ENCODE measurements around the gene SPEG.

SPEG gene

GRCh38 chr2:219484343-219485200, 49.9 kb downstream of the SPEG start:
- no peak for DNase-seq (ENCODE audit: low read depth in 1 of 2, low spot score in 1 of 2)
- H3K4me3 ChIP-seq (replicated peaks; ENCODE audit: insufficient read depth, low read length): no peak overlapping the region

GRCh38 chr2:219485201-219485580, 50.5 kb downstream of the SPEG start:
- H3K4me3 ChIP-seq (replicated peaks; ENCODE audit: insufficient read depth, low read length): no peak overlapping the region
- TF ChIP-seq SPI1 (IDR thresholded peaks at IDR 0.05; ENCODE audit: borderline replicate concordance, low read depth) (no peak), REST (IDR thresholded peaks at IDR 0.05; ENCODE audit: insufficient replicate concordance, low read depth) (no peak), GABPA (IDR thresholded peaks at IDR 0.05; ENCODE audit: low read depth) (no peak), CTCF (IDR thresholded peaks at IDR 0.05; ENCODE audit: insufficient read depth, low read length) (no peak), POLR2AphosphoS5 (IDR thresholded peaks at IDR 0.05; ENCODE audit: low read depth) (no peak)
- no peak overlapping the region for H3K27ac ChIP-seq (replicated peaks)
- no peak for DNase-seq (ENCODE audit: low read depth in 1 of 2, low spot score in 1 of 2)
- H3K27me3 ChIP-seq (ENCODE audit: insufficient read depth, poor library complexity, severe bottlenecking): peaks cover 50% of the 10 kb centered on the region

More at GRCh38 chr2:219484343-219485200, 49.9 kb downstream of the SPEG start:
- Histone ChIP-seq H3K27ac (replicated peaks) (no peak overlapping the region), H3K27me3 (ENCODE audit: insufficient read depth, poor library complexity, severe bottlenecking) (peaks cover 50% of the 10 kb centered on the region)
- TF ChIP-seq GABPA (IDR thresholded peaks at IDR 0.05; ENCODE audit: low read depth) (no peak), SPI1 (IDR thresholded peaks at IDR 0.05; ENCODE audit: borderline replicate concordance, low read depth) (no peak), CTCF (IDR thresholded peaks at IDR 0.05; ENCODE audit: insufficient read depth, low read length) (no peak), REST (IDR thresholded peaks at IDR 0.05; ENCODE audit: insufficient replicate concordance, low read depth) (no peak), POLR2AphosphoS5 (IDR thresholded peaks at IDR 0.05; ENCODE audit: low read depth) (no peak)

GRCh38 chr2:219486380-219486959, 51.8 kb downstream of the SPEG start:
- DNase-seq (ENCODE audit: low read depth in 1 of 2, low spot score in 1 of 2): no peak
- no peak for TF ChIP-seq POLR2AphosphoS5 (IDR thresholded peaks at IDR 0.05; ENCODE audit: low read depth)
- TF ChIP-seq GABPA (IDR thresholded peaks at IDR 0.05; ENCODE audit: low read depth): no peak
- TF ChIP-seq SPI1 (IDR thresholded peaks at IDR 0.05; ENCODE audit: borderline replicate concordance, low read depth): no peak
- TF ChIP-seq CTCF (IDR thresholded peaks at IDR 0.05; ENCODE audit: insufficient read depth, low read length): no peak
- no peak for TF ChIP-seq REST (IDR thresholded peaks at IDR 0.05; ENCODE audit: insufficient replicate concordance, low read depth)
- H3K4me3 ChIP-seq (replicated peaks; ENCODE audit: insufficient read depth, low read length): no peak overlapping the region
- peaks cover 52% of the 10 kb centered on the region for H3K27me3 ChIP-seq (ENCODE audit: insufficient read depth, poor library complexity, severe bottlenecking)
- no peak overlapping the region for H3K27ac ChIP-seq (replicated peaks)
